Ovary (tissue), 9 donors: ENCODE results near the gene MSANTD2. TPM values are rescaled to one million over a fixed set of nuclear protein-coding genes. Genes with fewer than 3 reads are reported as not detected.

Source experiments
- DNase-seq, 5 donors: peaks; one replicate each; pipeline ENCODE4 v3.0.0-alpha.2; 2019 to 2020
- H3K27ac ChIP-seq, 2 donors: fragments of 200-600 bp; one replicate each; pipeline versions ENCODE4 v1.5.1 to v1.8.0; 2019 to 2022
- H3K27me3 ChIP-seq: fragments of 200-600 bp; one replicate; pipeline ENCODE4 v1.8.0; 2022
- H3K36me3 ChIP-seq: fragments of 200-600 bp; sonication (generic); one replicate; pipeline ENCODE4 v1.5.1; 2019
- H3K4me1 ChIP-seq: one replicate; pipeline ENCODE4 v1.8.1; 2013; ENCODE audit warnings: mild to moderate bottlenecking, moderate library complexity; ENCODE audit not compliant: insufficient read depth
- H3K4me3 ChIP-seq: fragments of 200-600 bp; sonication (generic); one replicate; pipeline ENCODE4 v1.5.1; 2017
- H3K9me3 ChIP-seq, 2 donors: fragments of 200-600 bp in 1 of 2; sonication (generic) in 1 of 2; one replicate each; pipeline versions ENCODE4 v1.5.1 to v1.8.1; 2013 to 2019; ENCODE audit warnings: mild to moderate bottlenecking in 1 of 2, moderate library complexity in 1 of 2
- CTCF ChIP-seq, 3 donors: fragments of 450-650 bp in 2 of 3; fragments of 200-600 bp in 1 of 3; IDR thresholded peaks; one replicate each; pipeline versions ENCODE4 v1.5.1 to v1.8.0; 2016 to 2022; ENCODE audit warnings: antibody characterized with exemption in 3 of 3, mild to moderate bottlenecking in 1 of 3
- EP300 ChIP-seq: sonication (generic); formaldehyde crosslinking; IDR thresholded peaks from one replicate; pipeline ENCODE4 v1.6.1; 2017; ENCODE audit warnings: antibody characterized with exemption
- POLR2A ChIP-seq: fragments of 450-650 bp; IDR thresholded peaks from one replicate; pipeline ENCODE4 v1.6.1; 2017; ENCODE audit warnings: antibody characterized with exemption, mild to moderate bottlenecking, moderate library complexity
- WGBS, 3 donors: extraction: QIAGEN DNeasy Blood & Tissue Kit in 1 of 3; methylation state at CpG; one replicate each; pipeline versions ENCODE4 v1.1.5 to v1.1.7; 2013 to 2017; 5-methylcytosine and 5-hydroxymethylcytosine counted together
- intact Hi-C, 4 donors: fragments of 100-400 bp; cut with DNase I; formaldehyde crosslinking; loops; one replicate each; pipeline versions ENCODE4 v1.11.0 to v1.15.1; 2022 to 2023
- polyA plus RNA-seq, 2 donors: library from polyadenylated mRNA; stranded (reverse); fragments of 200-250 nt in 1 of 2; fragments of 350-450 nt in 1 of 2; fragmentation: Illumina TruSeq in 1 of 2; extraction: RNeasy Lipid Tissue Mini Kit (QIAGEN cat#74804) in 1 of 2; gene quantifications; one replicate each; pipeline ENCODE4 v1.2.3, GENCODE V29; 2013 to 2014
- total RNA-seq, 7 donors: library from RNA; depleted of rRNA in 2 of 7; stranded (reverse); fragments of >200 nt in 2 of 7; fragmentation: NEBNext Ultra II Directional in 3 of 7; extraction: Animal tissue kit (Norgen Biotek cat#: 25700) in 3 of 7; gene quantifications; one replicate each; pipeline versions ENCODE4 v1.1.0 to v1.2.4, GENCODE V29; 2016 to 2023
- donor health status: DM: no; HTN: no; CAD: no; lungs with moderate emphysema.
- donor health status: DM: no; HTN: no; CAD: no.
- donor health status: Bipolar disorder and iron deficiency.
- donor health status: DM: yes; HTN: yes; CAD: no.
- donor health status: DM: no; HTN: no; CAD: no.
- donor health status: DM: yes; HTN: yes; CAD: no.

MSANTD2 gene
- total and polyA plus RNA-seq, 9 donors = 9.9 to 19.4 (median 16.7) TPM

- Histone ChIP-seq H3K36me3 (no peaks in the 10 kb centered on the region), H3K9me3 (no peaks in the 10 kb centered on the region), H3K27ac (no peak overlapping the region), H3K4me1 (peaks cover 4% of the 10 kb centered on the region), H3K4me3 (peak overlapping the region; percentile 41), H3K27me3 (peaks cover 7% of the 10 kb centered on the region)
- TF ChIP-seq EP300 (no peak), CTCF (IDR thresholded peaks at IDR 0.05) (no peak), POLR2A (no peak)
- intact Hi-C loops = loop anchor here in 3 of 4 donors (2.0 to 10.0 kb wide), 5 partner anchors 75 to 95 kb away; partner anchors contain the start of genes SIAE (in 1 of the 3) and SPA17 (in 1 of the 3)
- 1 to 3% (median 2%) methylated on average over 43 to 45 of the region's 45 CpGs for WGBS, 3 donors
- no peak for DNase-seq
Measured at GRCh38 chr11:124762624-124763155, 37.5 kb downstream of the MSANTD2 start.

GRCh38 chr11:124762105-124762623, 38.0 kb downstream of the MSANTD2 start, which contains the start of gene ESAM:
Gene ESAM, minus strand, starts transcription at chr11:124762290. Its CDS starts 136 bp downstream, at chr11:124762154.
- Histone ChIP-seq H3K9me3 (no peaks in the 10 kb centered on the region), H3K27ac (peak within 1 kb of the TSS in 1 of 2 donors; percentile 56), H3K36me3 (no peaks in the 10 kb centered on the region), H3K27me3 (peaks cover 7% of the 10 kb centered on the region), H3K4me1 (peaks cover 4% of the 10 kb centered on the region), H3K4me3 (peak within 1 kb of the TSS; percentile 41)
- no peak for TF ChIP-seq POLR2A
- TF ChIP-seq EP300 = no peak
- no peak for TF ChIP-seq CTCF (IDR thresholded peaks at IDR 0.05)
- no peak for DNase-seq
- intact Hi-C loops = loop anchor here in 3 of 4 donors (2.0 to 10.0 kb wide), 5 partner anchors 75 to 95 kb away; partner anchors contain the start of genes SIAE (in 1 of the 3) and SPA17 (in 1 of the 3)
- WGBS, 3 donors = 1 to 2% (median 1%) methylated on average over 21 to 55 of the region's 55 CpGs

- no peak for DNase-seq
- H3K4me3 ChIP-seq = peak overlapping the region; percentile 41
- 8 to 15% (median 13%) methylated on average over 22 to 25 of the region's 25 CpGs for WGBS, 3 donors
- H3K4me1 ChIP-seq = peaks cover 4% of the 10 kb centered on the region
- intact Hi-C loops = loop anchor here in 3 of 4 donors (2.0 to 10.0 kb wide), 5 partner anchors 76 to 94 kb away; partner anchors contain the start of genes SIAE (in 1 of the 3) and SPA17 (in 1 of the 3)
- H3K27ac ChIP-seq = peak overlapping the region in 1 of 2 donors; percentile 56
- TF ChIP-seq POLR2A (no peak), CTCF (IDR thresholded peaks at IDR 0.05) (no peak), EP300 (no peak)
- no peaks in the 10 kb centered on the region for H3K36me3 ChIP-seq
- H3K27me3 ChIP-seq = peaks cover 7% of the 10 kb centered on the region
- H3K9me3 ChIP-seq = no peaks in the 10 kb centered on the region
Measured at GRCh38 chr11:124761301-124762104, 38.7 kb downstream of the MSANTD2 start.

- 38 to 51% (median 40%) methylated on average over 3 of the region's 3 CpGs for WGBS, 3 donors
- Histone ChIP-seq H3K4me1 (peaks cover 4% of the 10 kb centered on the region), H3K9me3 (no peaks in the 10 kb centered on the region), H3K4me3 (peak overlapping the region; percentile 15), H3K36me3 (no peaks in the 10 kb centered on the region), H3K27ac (peak overlapping the region in 1 of 2 donors; percentile 9), H3K27me3 (peaks cover 7% of the 10 kb centered on the region)
- TF ChIP-seq EP300 (no peak), CTCF (IDR thresholded peaks at IDR 0.05) (no peak), POLR2A (no peak)
- DNase-seq = no peak
- intact Hi-C loops = loop anchor here in 3 of 4 donors (5.0 to 10.0 kb wide), 3 partner anchors 76 to 94 kb away; no protein-coding TSS in a partner anchor
Measured at GRCh38 chr11:124760806-124761205, 39.4 kb downstream of the MSANTD2 start.
